NCI-H2107 treated with DMSO at 0.1 percent for 48 hours (cell line): Measurements from ENCODE around the gene ESR1.
A peak's percentile ranks its signal among the peaks of the same experiment; 100 is the strongest.
"Not testable (repeated sequence)": the region's sequence is repeated elsewhere in the genome, so short reads cannot be mapped to it uniquely, and the experiment has no call there.

Source experiments
- DNase-seq: peaks from one replicate; lab custom pipeline; 2025; ENCODE audit not compliant: unreplicated experiment; lab: John Stamatoyannopoulos, UW

ESR1 gene

GRCh38 chr6:152124429-152125074 is 317.1 kb downstream of the ESR1 start:
- DNase-seq, result peak; percentile 55

- no peak for DNase-seq
Observed at GRCh38 chr6:152127432-152128165, 320.1 kb downstream of the ESR1 start.

GRCh38 chr6:152129691-152130151 is 322.2 kb downstream of the ESR1 start:
- DNase-seq, result no peak

- no peak for DNase-seq
Observed at GRCh38 chr6:152130441-152130840, 323.0 kb downstream of the ESR1 start.

- no peak for DNase-seq
Observed at GRCh38 chr6:152135755-152136448, 328.4 kb downstream of the ESR1 start.

- no peak for DNase-seq
Observed at GRCh38 chr6:152136449-152136825, 329.0 kb downstream of the ESR1 start.

- not testable (repeated sequence) for DNase-seq
Observed at GRCh38 chr6:152138344-152138743, 330.9 kb downstream of the ESR1 start.

- no peak for DNase-seq
Observed at GRCh38 chr6:152142105-152142504, 334.6 kb downstream of the ESR1 start.

- no peak for DNase-seq
Observed at GRCh38 chr6:152143359-152143758, 335.9 kb downstream of the ESR1 start.

GRCh38 chr6:152146385-152146784 is 338.9 kb downstream of the ESR1 start:
- DNase-seq, result no peak

GRCh38 chr6:152147269-152147668 is 339.8 kb downstream of the ESR1 start:
- DNase-seq, result no peak

- DNase-seq, result no peak
Observed at GRCh38 chr6:152148412-152148811, 340.9 kb downstream of the ESR1 start.

- no peak for DNase-seq
Observed at GRCh38 chr6:152150196-152150595, 342.7 kb downstream of the ESR1 start.

- DNase-seq, result no peak
Observed at GRCh38 chr6:152151920-152152319, 344.4 kb downstream of the ESR1 start.

GRCh38 chr6:152154559-152155356 is 347.3 kb downstream of the ESR1 start:
- DNase-seq, result no peak

- DNase-seq, result no peak
Observed at GRCh38 chr6:152155792-152156191, 348.3 kb downstream of the ESR1 start.

GRCh38 chr6:152160346-152160745 is 352.9 kb downstream of the ESR1 start:
- no peak for DNase-seq

- DNase-seq, result no peak
Observed at GRCh38 chr6:152161501-152161900, 354.0 kb downstream of the ESR1 start.

- DNase-seq, result no peak
Observed at GRCh38 chr6:152164957-152165356, 357.5 kb downstream of the ESR1 start.

- no peak for DNase-seq
Observed at GRCh38 chr6:152166497-152166896, 359.0 kb downstream of the ESR1 start.

- DNase-seq, result no peak
Observed at GRCh38 chr6:152166897-152167296, 359.4 kb downstream of the ESR1 start.
